Thymus (tissue), 11 donors: ENCODE measurements around the gene ARHGAP33. TPM values are rescaled to one million over a fixed set of nuclear protein-coding genes. Genes with fewer than 3 reads are reported as not detected.
A peak's percentile ranks its signal among the peaks of the same experiment; 100 is the strongest.

Source experiments
- DNase-seq, 9 donors: peaks; one replicate each; pipeline ENCODE4 v3.0.0-alpha.2; 2013; ENCODE audit warnings: low spot score in 9 of 9, low read depth in 6 of 9, missing footprints in 1 of 9
- H3K27ac ChIP-seq, 2 donors: one replicate each; pipeline ENCODE4 v1.5.1; 2013; ENCODE audit warnings: control low read depth in 1 of 2, low read depth in 1 of 2, low read length in 1 of 2, mild to moderate bottlenecking in 1 of 2, moderate library complexity in 1 of 2
- H3K27me3 ChIP-seq, 2 donors: one replicate each; pipeline ENCODE4 v1.5.1; 2013; ENCODE audit warnings: low read length in 1 of 2; ENCODE audit not compliant: control insufficient read depth in 2 of 2, insufficient read depth in 1 of 2
- H3K36me3 ChIP-seq, 2 donors: one replicate each; pipeline ENCODE4 v1.5.1; 2013; ENCODE audit warnings: low read length in 1 of 2, mild to moderate bottlenecking in 1 of 2, moderate library complexity in 1 of 2; ENCODE audit not compliant: control insufficient read depth in 2 of 2, insufficient read depth in 2 of 2
- H3K4me1 ChIP-seq, 2 donors: one replicate each; pipeline ENCODE4 v1.5.1; 2013; ENCODE audit warnings: low read length in 2 of 2; ENCODE audit not compliant: control insufficient read depth in 2 of 2, insufficient read depth in 2 of 2
- H3K4me3 ChIP-seq, 2 donors: one replicate each; pipeline ENCODE4 v1.5.1; 2013; ENCODE audit warnings: low read length in 2 of 2, control low read depth in 1 of 2, mild to moderate bottlenecking in 1 of 2
- H3K9me3 ChIP-seq, 2 donors: one replicate each; pipeline ENCODE4 v1.5.1; 2013; ENCODE audit warnings: low read length in 1 of 2, mild to moderate bottlenecking in 1 of 2; ENCODE audit not compliant: control insufficient read depth in 2 of 2, insufficient read depth in 1 of 2
- WGBS: extraction: QIAGEN DNeasy Blood & Tissue Kit; methylation state at CpG from one replicate; pipeline ENCODE4 v1.1.7; 2013; 5-methylcytosine and 5-hydroxymethylcytosine counted together
- polyA plus RNA-seq: library from polyadenylated mRNA; stranded (reverse); fragments of 200-250 nt; gene quantifications from one replicate; pipeline ENCODE4 v1.2.3, GENCODE V29; 2013
- total RNA-seq: library from RNA; stranded (reverse); fragments of 120-200 nt; gene quantifications from one replicate; pipeline ENCODE4 v1.2.4, GENCODE V29; 2013
- donor health status: healthy.

The ARHGAP33 gene
- total and polyA plus RNA-seq, 2 donors: 1.5 to 18.6 TPM

DNA sequence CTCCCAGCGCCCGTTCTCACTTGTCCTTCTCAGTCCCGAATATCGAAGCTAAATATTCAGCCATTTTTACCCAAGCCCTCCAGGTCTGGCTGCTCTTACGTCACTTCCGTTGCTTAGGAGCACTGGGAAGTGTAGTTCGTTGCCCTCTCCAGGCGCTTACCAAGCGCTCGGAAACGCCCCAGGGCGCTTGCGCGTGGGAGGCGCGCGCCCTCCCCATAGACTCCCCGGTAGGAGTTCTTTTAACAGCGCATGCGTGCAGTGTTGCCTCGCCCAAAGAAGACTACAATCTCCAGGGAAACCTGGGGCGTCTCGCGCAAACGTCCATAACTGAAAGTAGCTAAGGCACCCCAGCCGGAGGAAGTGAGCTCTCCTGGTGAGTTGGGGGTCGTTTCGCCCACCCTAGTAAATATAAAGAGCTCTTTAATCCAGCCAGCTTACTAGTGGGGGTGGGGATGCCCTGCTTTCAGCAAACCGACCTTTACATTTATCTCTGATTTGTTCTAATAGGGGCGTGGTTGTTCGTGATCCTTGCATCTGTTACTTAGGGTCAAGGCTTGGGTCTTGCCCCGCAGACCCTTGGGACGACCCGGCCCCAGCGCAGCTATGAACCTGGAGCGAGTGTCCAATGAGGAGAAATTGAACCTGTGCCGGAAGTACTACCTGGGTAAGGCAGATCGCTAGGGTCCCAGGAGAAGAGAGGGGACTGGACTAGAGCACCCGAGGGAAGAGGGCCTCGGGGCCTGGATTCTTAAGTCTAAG, 29.9 kb upstream of the ARHGAP33 start, which contains the start of the genes PSENEN and U2AF1L4:
Gene PSENEN (plus strand): TSS at position 324 of the 759 bp plus-strand sequence. CDS start 280 bp downstream, at position 604.
Gene U2AF1L4 (minus strand): TSS at position 91 of the 759 bp plus-strand sequence. CDS start 27 bp downstream, at position 64.
- Histone ChIP-seq H3K27ac (peak within 1 kb of the TSS; percentile 98 to 100), H3K27me3 (no peaks in the 10 kb centered on the region), H3K4me3 (peak within 1 kb of the TSS; percentile 89 to 90), H3K9me3 (peaks cover 0 to 3% of the 10 kb centered on the region in 2 donors), H3K36me3 (peaks cover 0 to 3% of the 10 kb centered on the region in 2 donors), H3K4me1 (peaks cover 30 to 59% of the 10 kb centered on the region in 2 donors)
- under 1% methylated on average over 40 of the region's 40 CpGs for WGBS
- DNase-seq: peak; percentile 94 to 100 (median 99)

GRCh38 chr19:35746087-35746462, 29.3 kb upstream of the ARHGAP33 start:
- 24% methylated on average over 4 of the region's 4 CpGs for WGBS
- H3K9me3 ChIP-seq: peaks cover 0 to 3% of the 10 kb centered on the region in 2 donors
- no peak for DNase-seq
- H3K27me3 ChIP-seq: no peaks in the 10 kb centered on the region
- H3K27ac ChIP-seq: peak overlapping the region in 1 of 2 donors; percentile 98
- peak overlapping the region; percentile 89 to 90 for H3K4me3 ChIP-seq
- H3K4me1 ChIP-seq: peaks cover 30 to 54% of the 10 kb centered on the region in 2 donors
- peaks cover 0 to 3% of the 10 kb centered on the region in 2 donors for H3K36me3 ChIP-seq

GRCh38 chr19:35746531-35746930, 28.8 kb upstream of the ARHGAP33 start:
- 96% methylated on average over 5 of the region's 5 CpGs for WGBS
- Histone ChIP-seq H3K4me3 (no peak overlapping the region), H3K27me3 (no peaks in the 10 kb centered on the region), H3K27ac (no peak overlapping the region), H3K9me3 (peaks cover 0 to 3% of the 10 kb centered on the region in 2 donors), H3K36me3 (peaks cover 0 to 3% of the 10 kb centered on the region in 2 donors), H3K4me1 (peaks cover 29 to 49% of the 10 kb centered on the region in 2 donors)
- DNase-seq: no peak

DNA sequence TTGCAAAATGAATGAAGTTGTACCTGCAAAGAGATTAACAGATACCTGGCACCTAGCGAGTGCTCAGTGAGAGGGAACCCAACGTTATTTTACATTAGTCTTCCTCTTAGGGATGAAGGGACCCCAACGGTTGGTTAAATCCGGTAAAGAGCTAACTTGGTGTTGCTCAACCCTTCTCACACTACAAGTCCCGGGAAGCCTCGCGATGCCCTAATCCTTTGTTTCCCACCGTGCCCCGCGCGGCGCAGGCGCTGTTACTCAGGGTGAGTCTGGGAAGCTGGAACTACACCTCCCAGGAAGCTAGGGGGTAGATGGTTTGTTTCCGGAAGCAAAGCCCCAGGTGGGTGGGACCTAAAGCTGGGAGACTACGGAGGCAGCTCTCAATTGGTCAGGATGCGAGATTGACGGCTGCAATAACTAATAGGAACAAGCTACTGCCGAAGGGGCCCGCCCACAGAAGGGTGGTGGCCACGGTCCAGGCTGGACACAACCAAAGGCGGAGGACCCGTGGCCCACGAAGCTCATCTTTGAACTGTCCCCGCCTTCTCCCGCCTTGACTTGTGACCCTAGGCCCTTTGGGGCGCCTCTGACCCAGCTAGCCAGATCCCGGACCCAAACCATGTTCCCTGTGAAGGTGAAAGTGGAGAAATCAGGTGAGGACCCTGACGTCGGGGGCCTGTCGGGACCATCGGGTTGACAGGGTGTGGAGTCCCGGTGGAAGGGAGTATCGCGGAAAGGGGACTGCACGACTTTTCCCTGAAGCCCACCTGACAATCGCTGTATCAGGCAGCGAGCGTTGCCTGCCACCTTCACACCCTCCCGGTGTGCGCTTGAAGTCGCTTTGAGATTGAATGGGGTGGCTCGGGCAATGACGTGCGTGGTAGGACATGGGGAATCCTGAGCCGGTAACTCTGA, 27.0 kb upstream of the ARHGAP33 start, which contains the start of gene LIN37:
Gene LIN37 (plus strand): TSS at position 471 of the 915 bp plus-strand sequence. CDS start 149 bp downstream, at position 620.
- Histone ChIP-seq H3K4me1 (peaks cover 16 to 34% of the 10 kb centered on the region in 2 donors), H3K4me3 (peak within 1 kb of the TSS; percentile 67 to 86), H3K36me3 (peaks cover 8 to 10% of the 10 kb centered on the region in 2 donors), H3K27me3 (no peaks in the 10 kb centered on the region), H3K9me3 (peaks cover 0 to 3% of the 10 kb centered on the region in 2 donors), H3K27ac (peak within 1 kb of the TSS; percentile 48 to 53)
- peak; percentile 95 to 100 (median 99) for DNase-seq
- WGBS: 1% methylated on average over 45 of the region's 45 CpGs

DNA sequence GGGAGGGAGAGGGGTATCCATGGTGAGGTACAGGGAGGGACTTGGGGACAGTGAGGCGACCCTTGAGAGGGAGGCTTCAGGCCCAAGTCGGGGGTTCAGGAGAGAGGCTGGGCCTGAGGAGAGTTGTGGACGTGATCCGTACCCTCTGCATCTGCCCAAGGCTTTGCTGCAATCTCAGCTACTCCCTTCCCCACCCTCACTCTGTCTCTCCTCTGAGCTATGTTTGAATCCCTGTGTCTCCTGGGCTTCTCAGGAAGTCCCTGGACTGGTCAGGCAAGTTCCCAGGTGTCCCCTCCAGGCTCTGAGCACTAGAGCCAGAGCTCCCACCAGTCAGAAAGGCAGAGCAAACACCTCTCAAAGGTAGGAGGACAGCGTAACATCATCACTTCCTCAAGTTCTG, 25.2 kb upstream of the ARHGAP33 start:
- H3K9me3 ChIP-seq: no peaks in the 10 kb centered on the region
- peaks cover 0 to 5% of the 10 kb centered on the region in 2 donors for H3K27me3 ChIP-seq
- peaks cover 8 to 24% of the 10 kb centered on the region in 2 donors for H3K36me3 ChIP-seq
- H3K4me1 ChIP-seq: peaks cover 12 to 26% of the 10 kb centered on the region in 2 donors
- DNase-seq: no peak
- 98% methylated on average over 5 of the region's 5 CpGs for WGBS
- H3K4me3 ChIP-seq: no peak overlapping the region
- no peak overlapping the region for H3K27ac ChIP-seq

DNA sequence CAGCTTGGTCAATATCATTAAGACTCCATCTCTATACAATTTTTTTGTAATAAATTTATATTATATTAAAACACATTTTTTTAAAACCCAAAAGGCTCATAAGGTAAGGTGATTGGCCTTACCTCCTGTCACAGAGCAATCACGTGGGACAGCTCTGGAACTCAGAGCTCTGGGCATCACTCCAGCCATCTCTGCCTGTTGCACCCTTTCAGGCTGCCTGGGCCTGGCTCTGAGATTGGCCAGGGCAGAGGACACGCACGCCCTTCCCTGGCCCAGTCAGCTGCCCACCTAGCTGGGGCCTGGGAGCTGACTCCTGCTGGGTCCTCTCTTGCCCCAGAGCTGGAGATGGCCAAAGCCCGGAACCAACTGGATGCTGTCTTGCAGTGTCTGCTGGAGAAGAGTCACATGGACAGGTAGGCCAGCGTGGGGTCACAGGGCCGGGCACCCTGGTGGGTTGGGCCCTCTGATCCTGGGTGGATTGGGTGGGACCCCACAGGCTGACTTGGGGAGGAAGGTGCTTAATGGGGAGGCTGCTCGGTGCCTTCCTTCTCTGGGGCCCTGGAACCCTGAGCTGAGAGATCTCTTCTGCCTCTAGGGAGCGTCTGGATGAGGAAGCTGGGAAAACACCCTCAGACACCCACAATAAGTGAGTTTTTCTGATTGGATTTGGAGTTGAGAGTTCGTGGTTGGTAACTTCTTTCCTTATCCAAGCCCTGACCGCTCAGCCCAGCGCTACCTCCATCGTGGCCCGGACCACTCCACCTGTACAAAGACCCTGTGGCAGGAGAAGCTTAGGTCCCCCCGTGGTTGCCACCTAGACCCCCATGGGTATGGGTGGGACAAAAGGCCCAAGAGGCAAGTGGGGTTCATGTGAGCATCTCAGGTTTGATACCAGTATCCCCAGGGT, 23.3 kb upstream of the ARHGAP33 start:
- H3K4me1 ChIP-seq: peaks cover 14 to 32% of the 10 kb centered on the region in 2 donors
- DNase-seq: no peak

DNA sequence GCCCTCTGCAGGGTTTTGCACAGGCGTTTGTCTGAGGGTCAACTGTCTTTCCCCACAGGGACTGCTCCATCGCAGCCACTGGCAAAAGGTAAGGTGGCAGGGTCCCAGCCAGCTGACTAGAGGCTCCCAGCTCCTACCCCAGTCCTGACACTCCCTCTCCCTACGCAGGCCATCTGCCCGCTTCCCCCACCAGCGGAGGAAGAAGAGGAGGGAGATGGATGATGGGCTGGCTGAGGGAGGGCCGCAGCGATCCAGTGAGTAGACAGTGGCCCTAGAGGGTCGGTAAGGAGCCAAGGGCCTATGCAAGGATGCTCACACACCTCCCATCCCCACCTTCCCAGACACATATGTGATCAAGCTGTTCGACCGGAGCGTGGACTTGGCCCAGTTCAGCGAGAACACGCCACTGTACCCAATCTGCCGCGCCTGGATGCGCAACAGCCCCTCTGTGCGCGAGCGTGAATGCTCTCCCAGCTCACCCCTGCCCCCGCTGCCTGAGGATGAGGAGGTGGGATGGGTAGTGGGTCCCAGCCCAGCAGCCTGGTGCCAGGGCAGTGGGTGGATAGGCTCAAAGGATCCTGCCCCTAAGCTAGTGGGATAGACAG, 22.5 kb upstream of the ARHGAP33 start:
- Histone ChIP-seq H3K4me1 (peaks cover 18 to 34% of the 10 kb centered on the region in 2 donors), H3K27me3 (peaks cover 20 to 29% of the 10 kb centered on the region in 2 donors), H3K4me3 (no peak overlapping the region), H3K27ac (no peak overlapping the region), H3K36me3 (peaks cover 8 to 24% of the 10 kb centered on the region in 2 donors), H3K9me3 (peaks cover 0 to 10% of the 10 kb centered on the region in 2 donors)
- no peak for DNase-seq
- WGBS: 98% methylated on average over 20 of the region's 20 CpGs

More for the DNA sequence above, 23.3 kb upstream of the ARHGAP33 start:
- Histone ChIP-seq H3K36me3 (peaks cover 8 to 24% of the 10 kb centered on the region in 2 donors), H3K27ac (no peak overlapping the region), H3K9me3 (peaks cover 0 to 7% of the 10 kb centered on the region in 2 donors), H3K4me3 (no peak overlapping the region), H3K27me3 (peaks cover 17 to 24% of the 10 kb centered on the region in 2 donors)
- WGBS: 97% methylated on average over 14 of the region's 14 CpGs
